ENCODE data around the gene SNTA1. TPM values are rescaled to one million over a fixed set of nuclear protein-coding genes. Genes with fewer than 3 reads are reported as not detected.

The SNTA1 gene
- total RNA-seq, 1 experiment from 2014 or later, result 9.9 TPM

- Histone ChIP-seq H3K4me2 (ENCODE audit: insufficient read depth, insufficient read length, low read length) (no peak overlapping the region), H3K56ac (ENCODE audit: insufficient read length, low read depth, low read length) (no peak overlapping the region), H3K9me3 (ENCODE audit: control insufficient read depth, low read depth, low read length) (no peaks in the 10 kb centered on the region), H2BK20ac (ENCODE audit: low read depth, low read length, poor library complexity, severe bottlenecking) (no peak overlapping the region), H3K79me2 (ENCODE audit: insufficient read depth, low read length) (peaks cover 8% of the 10 kb centered on the region; the same call in 1 of the 2 replicates), H4K20me1 (ENCODE audit: control insufficient read depth, insufficient read depth, insufficient read length) (no peaks in the 10 kb centered on the region), H3K79me1 (ENCODE audit: insufficient read depth, low read depth, low read length, poor library complexity, severe bottlenecking) (no peaks in the 10 kb centered on the region), H3K18ac (ENCODE audit: insufficient read length, low read depth, low read length) (no peak overlapping the region), H3K4ac (ENCODE audit: low read depth, low read length) (no peak overlapping the region), H3K9ac (ENCODE audit: extremely low read depth, insufficient read length, low read length) (no peak overlapping the region), H3K4me1 (ENCODE audit: insufficient read depth, low read length) (peaks cover 4% of the 10 kb centered on the region; the same call in 1 of the 2 replicates), H4K5ac (ENCODE audit: insufficient read length, low read depth, low read length) (no peak overlapping the region), H4K91ac (ENCODE audit: insufficient read length, low read depth, low read length) (no peak overlapping the region), H3K27ac (ENCODE audit: insufficient read length, low read depth, low read length) (no peak overlapping the region), H3T11ph (ENCODE audit: low read length) (no peak overlapping the region), H3K23me2 (ENCODE audit: insufficient read length, low read depth, low read length, poor library complexity, severe bottlenecking) (peaks cover 5% of the 10 kb centered on the region), H3K14ac (ENCODE audit: insufficient read depth, low read length) (no peak overlapping the region), H2BK120ac (ENCODE audit: low read depth, low read length, poor library complexity, severe bottlenecking) (no peak overlapping the region), H3K27me3 (ENCODE audit: insufficient read depth, low read length) (no peaks in the 10 kb centered on the region), H2BK5ac (ENCODE audit: insufficient read length, low read length) (no peak overlapping the region), H2BK15ac (ENCODE audit: low read depth, low read length) (no peak overlapping the region), H2AK5ac (ENCODE audit: insufficient read length, low read length) (no peak overlapping the region), H3K23ac (ENCODE audit: insufficient read length, low read depth, low read length) (no peak overlapping the region), H4K8ac (replicated peaks; ENCODE audit: insufficient read length, low read depth, low read length) (no peak overlapping the region), H2BK12ac (ENCODE audit: insufficient read length, low read depth, low read length) (no peak overlapping the region), H2AFZ (ENCODE audit: low read length) (no peak overlapping the region)
- Mint-ChIP-seq H3K36me3 (ENCODE audit: insufficient read depth in 1 of 3, low read depth in 3 of 3) (peaks cover 0 to 13% (median 10%) of the 10 kb centered on the region in 3 experiments; a peak in 4 of 7 replicates), H3K4me1 (peaks cover 13 to 14% of the 10 kb centered on the region in 2 experiments), H3K9me3 (no peaks in the 10 kb centered on the region; a peak in 1 of 5 replicates), H3K27ac (no peak overlapping the region), H3K27me3 (ENCODE audit: low read depth) (no peaks in the 10 kb centered on the region), H3K4me3 (no peak overlapping the region)
- WGBS (ENCODE audit: extremely low coverage, insufficient read length, low lambda C conversion rate), result no CpG with 5 or more reads among the region's 2 CpGs
- no peak for TF ChIP-seq CTCF (conservative IDR thresholded peaks at IDR 0.05)
- no peak for DNase-seq
Measured at GRCh38 chr20:33404281-33404680, 39.3 kb downstream of the SNTA1 start.

All from H9 (cell line).